ENCODE results near the gene TSPAN11. TPM values are rescaled to one million over a fixed set of nuclear protein-coding genes. Genes with fewer than 3 reads are reported as not detected.

The TSPAN11 gene
- total RNA-seq, 1 donor from 2014 or later: 1.9 TPM

- DNase-seq (ENCODE audit: low spot score): no peak
- intact Hi-C loops (cut with DNase I): no loop called here
Observed at GRCh38 chr12:30974746-30975500, 48.4 kb downstream of the TSPAN11 start.

DNA sequence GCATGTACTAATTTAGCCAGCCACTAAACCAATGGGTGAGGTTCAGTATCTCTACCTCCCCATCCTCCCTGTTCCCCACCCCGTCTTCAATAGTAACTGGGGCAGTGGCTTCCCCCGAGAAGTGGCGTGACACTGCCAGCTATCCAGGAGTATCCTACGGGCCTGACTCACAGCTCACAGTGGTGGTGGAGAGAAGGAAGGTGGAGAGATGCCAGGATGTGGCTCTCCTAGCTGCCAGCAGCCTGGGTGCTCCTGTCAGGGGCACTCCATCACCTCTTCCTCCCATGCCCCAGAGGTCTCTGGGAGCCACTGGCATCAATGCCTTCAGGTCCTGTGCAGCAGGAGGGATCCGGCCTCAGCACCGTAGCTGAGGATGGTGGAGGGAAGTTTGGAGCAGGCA lies 49.0 kb downstream of the TSPAN11 start:
- no peak for DNase-seq (ENCODE audit: low spot score)
- intact Hi-C loops (cut with DNase I): no loop called here

- intact Hi-C loops (cut with DNase I): no loop called here
Observed at GRCh38 chr12:30976206-30976605, 49.7 kb downstream of the TSPAN11 start.

GRCh38 chr12:30977124-30977523 lies 50.6 kb downstream of the TSPAN11 start:
- intact Hi-C loops (cut with DNase I): no loop called here

More at GRCh38 chr12:30976206-30976605, 49.7 kb downstream of the TSPAN11 start:
- no peak for DNase-seq (ENCODE audit: low spot score)

DNA sequence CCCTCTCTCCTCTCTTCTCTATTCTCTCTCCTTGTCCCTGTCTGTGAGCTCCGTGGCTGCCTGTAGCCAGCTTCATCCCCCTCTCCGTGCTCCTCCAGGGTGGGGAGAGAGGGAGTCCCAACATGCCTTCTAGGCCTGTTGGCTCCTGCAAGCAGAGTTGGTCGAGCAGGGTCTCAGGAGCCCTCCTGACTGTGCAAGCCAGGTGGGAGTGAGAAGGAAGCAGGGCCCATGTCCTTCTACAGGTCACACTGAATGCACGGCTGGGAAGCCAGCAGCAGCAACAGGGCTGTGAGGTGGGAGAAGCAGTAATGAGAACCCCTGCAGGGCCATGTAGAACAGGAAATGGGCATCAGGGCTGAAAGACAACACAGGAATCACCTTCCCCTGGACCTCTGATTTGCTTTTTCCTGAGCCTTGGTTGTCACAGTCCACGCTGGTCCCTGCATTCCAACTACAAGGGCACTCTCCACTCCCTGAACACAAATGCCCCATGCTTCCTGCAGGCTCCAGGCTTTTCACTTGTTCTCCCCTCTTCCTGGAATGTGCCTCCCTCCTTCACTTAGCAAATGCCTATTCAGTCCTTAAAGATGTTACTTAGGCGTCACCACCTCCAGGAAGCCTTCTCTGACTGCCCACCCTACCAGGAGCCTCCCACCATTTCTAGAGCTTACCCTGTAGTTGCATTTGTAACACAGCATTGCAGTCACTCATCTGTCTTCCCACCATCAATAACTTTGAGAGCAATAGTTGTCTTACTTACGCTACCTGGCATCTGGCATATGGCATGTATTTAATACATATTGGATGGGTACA lies 51.2 kb downstream of the TSPAN11 start:
- intact Hi-C loops (cut with DNase I): no loop called here
- no peak for DNase-seq (ENCODE audit: low spot score)

More at GRCh38 chr12:30977124-30977523, 50.6 kb downstream of the TSPAN11 start:
- DNase-seq (ENCODE audit: low spot score): no peak

GRCh38 chr12:30978639-30979038 lies 52.1 kb downstream of the TSPAN11 start:
- DNase-seq (ENCODE audit: low spot score): no peak
- intact Hi-C loops (cut with DNase I): no loop called here

DNA sequence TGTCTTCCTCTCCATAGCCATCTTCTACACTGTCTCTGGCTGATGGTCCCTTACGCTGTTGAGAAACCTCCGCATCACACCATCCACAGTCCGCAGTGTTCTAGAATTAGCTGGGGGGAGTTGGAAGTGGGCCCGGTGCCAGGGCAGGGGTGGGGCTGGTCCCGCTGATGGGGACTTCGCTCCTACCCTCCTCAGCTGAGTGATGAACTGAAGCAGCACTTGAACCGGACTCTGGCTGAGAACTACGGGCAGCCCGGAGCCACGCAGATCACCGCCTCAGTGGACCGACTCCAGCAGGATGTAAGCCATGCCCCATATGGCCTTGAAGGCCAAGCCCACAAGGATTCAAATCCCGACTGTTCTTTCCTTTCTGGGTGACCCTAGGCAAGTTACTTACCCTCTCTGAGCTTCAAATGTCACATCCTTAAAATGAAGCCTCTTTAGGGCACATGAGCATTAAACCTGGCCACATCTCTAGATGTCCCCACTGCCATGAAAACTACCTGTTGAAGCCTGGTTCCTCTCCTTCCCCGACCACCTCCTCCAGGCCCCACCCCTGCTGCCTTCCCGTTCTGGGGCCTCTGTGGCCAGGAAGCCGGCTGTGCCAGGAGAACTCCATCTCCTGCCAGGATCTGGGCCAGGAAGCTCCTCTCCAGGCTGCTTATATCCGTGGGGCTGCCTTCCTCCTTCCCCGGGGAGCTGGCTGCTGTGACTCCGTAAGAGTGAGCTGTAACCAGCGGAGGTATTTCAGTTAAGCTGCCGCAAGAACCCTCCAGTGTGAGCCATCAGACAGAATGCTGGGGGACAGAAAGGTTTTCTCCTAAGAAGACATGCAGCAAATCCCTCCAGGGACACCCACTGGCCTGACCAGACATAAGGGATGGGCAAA lies 53.1 kb downstream of the TSPAN11 start:
- intact Hi-C loops (cut with DNase I): loop anchor here (10.0 kb wide), 1 partner anchor 255 kb away; no protein-coding TSS in a partner anchor
- no peak for DNase-seq (ENCODE audit: low spot score)

GRCh38 chr12:30980955-30981662 lies 54.6 kb downstream of the TSPAN11 start:
- intact Hi-C loops (cut with DNase I): loop anchor here (10.0 kb wide), 1 partner anchor 254 kb away; no protein-coding TSS in a partner anchor
- DNase-seq (ENCODE audit: low spot score): no peak

DNA sequence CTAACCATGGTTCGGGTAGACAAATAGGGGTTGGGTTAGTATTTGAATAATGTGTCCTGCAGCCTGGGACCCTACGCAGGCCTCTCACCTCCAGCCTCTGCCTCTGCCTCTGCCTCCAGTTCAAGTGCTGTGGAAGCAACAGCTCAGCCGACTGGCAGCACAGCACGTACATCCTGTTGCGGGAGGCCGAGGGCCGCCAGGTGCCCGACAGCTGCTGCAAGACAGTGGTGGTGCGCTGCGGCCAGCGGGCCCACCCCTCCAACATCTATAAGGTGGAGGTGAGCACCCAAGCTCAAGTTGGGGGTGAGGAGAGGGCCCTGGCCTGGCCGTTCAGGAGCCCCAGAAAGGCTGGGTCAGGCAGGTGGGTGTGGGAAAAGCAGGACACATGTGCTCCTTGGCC lies 55.9 kb downstream of the TSPAN11 start:
- intact Hi-C loops (cut with DNase I): loop anchor here (10.0 kb wide), 1 partner anchor 252 kb away; no protein-coding TSS in a partner anchor
- DNase-seq (ENCODE audit: low spot score): no peak

DNA sequence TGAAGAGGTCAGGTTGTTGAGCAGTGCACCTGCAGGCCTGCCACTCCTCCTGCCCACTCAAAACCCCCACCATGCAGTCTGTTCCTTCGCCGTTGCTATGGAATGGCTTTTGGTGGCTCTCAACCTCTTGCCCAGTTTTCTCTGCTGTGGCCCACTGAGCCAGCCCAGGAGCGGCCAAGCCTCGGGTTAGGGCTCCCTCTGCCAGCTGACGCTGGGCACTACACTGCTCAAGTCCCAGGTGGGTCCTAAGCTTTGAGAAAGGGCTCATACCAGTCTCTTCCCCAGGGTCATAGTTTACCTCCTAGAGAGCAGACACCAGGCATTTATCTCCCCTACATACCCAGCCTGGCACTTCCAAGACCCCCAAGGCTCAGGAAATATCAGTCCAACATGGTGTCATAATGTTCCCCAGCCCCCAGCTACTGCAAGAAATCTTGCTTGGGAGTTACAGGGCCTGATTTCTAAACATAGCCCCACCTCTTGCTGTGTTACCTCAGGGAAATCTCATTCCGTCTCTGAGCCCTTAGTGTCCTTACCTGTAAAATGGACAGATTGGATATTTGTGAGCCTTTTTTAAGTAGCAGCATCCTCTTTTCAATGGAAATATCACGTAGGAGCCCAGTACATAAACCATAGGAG lies 59.4 kb downstream of the TSPAN11 start:
- DNase-seq (ENCODE audit: low spot score): no peak
- intact Hi-C loops (cut with DNase I): loop anchor here (1.0 to 10.0 kb wide), 3 partner anchors 54 to 249 kb away; no protein-coding TSS in a partner anchor

DNA sequence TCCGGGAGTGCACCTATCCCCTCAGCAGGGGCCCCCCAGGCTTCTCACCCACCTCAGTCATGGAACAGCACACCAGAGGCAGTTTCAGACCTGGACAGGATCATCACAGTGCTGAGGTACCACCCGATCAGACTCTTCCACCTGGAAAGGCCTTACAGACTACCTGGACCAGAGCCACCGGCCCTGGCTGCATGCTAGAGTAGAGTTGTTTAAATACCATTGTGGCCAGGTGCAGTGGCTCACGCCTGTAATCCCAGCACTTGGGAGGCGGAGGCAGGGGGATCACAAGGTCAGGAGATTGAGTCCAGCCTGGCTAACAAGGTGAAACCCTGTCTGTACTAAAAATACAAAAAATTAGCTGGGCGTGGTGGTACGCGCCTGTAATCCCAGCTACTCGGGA lies 61.5 kb downstream of the TSPAN11 start:
- no peak for DNase-seq (ENCODE audit: low spot score)
- intact Hi-C loops (cut with DNase I): loop anchor here (5.0 to 10.0 kb wide), 2 partner anchors 56 to 247 kb away; no protein-coding TSS in a partner anchor

- intact Hi-C loops (cut with DNase I): loop anchor here (5.0 to 10.0 kb wide), 2 partner anchors 56 to 246 kb away; no protein-coding TSS in a partner anchor
Observed at GRCh38 chr12:30988646-30989286, 62.2 kb downstream of the TSPAN11 start.

DNA sequence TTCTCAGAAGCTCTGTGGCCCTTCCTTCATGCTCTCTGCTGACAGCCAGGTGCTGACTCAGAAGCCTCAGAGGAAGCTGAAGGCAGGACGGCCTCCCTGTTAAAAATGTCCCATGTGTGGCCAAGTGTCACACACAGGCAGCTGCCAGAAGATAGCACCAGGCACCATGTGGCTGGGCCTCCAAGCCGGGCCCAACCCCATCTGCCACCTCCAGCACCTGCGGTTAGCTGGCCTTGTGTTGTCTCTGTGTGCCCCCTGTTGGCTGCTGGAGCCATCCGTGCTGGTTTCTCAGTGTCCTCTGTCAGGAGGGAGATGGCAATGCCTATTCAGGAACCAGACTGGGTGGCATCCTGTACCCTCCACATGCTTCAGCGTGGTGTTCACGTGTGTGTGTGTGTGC lies 63.2 kb downstream of the TSPAN11 start:
- no peak for DNase-seq (ENCODE audit: low spot score)
- intact Hi-C loops (cut with DNase I): loop anchor here (5.0 to 10.0 kb wide), 2 partner anchors 57 to 245 kb away; no protein-coding TSS in a partner anchor

More at GRCh38 chr12:30988646-30989286, 62.2 kb downstream of the TSPAN11 start:
- DNase-seq (ENCODE audit: low spot score): no peak

GRCh38 chr12:30990316-30990715 lies 63.8 kb downstream of the TSPAN11 start:
- intact Hi-C loops (cut with DNase I): no loop called here

GRCh38 chr12:30990776-30991175 lies 64.2 kb downstream of the TSPAN11 start:
- intact Hi-C loops (cut with DNase I): no loop called here
- no peak for DNase-seq (ENCODE audit: low spot score)

More at GRCh38 chr12:30990316-30990715, 63.8 kb downstream of the TSPAN11 start:
- no peak for DNase-seq (ENCODE audit: low spot score)

DNA sequence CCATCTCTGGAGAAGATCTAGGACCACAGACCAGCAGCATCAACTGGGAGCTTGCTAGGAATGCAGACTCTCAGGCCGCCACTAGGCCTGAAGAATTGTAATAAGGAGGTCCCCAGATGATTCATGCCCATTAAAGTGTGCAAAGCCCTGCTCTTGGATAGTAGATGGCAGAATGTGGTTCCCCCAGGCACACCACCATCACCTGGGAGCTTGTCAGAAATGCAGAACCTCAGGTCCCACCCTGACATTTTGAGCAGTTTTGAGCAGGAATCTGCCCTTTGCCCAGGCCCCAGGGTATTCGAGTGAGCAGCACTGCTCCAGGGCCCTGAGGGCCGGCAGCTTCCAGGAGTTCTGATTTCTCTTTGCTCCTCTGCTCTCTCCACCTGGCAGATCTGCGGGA lies 64.9 kb downstream of the TSPAN11 start:
- intact Hi-C loops (cut with DNase I): no loop called here
- no peak for DNase-seq (ENCODE audit: low spot score)

DNA sequence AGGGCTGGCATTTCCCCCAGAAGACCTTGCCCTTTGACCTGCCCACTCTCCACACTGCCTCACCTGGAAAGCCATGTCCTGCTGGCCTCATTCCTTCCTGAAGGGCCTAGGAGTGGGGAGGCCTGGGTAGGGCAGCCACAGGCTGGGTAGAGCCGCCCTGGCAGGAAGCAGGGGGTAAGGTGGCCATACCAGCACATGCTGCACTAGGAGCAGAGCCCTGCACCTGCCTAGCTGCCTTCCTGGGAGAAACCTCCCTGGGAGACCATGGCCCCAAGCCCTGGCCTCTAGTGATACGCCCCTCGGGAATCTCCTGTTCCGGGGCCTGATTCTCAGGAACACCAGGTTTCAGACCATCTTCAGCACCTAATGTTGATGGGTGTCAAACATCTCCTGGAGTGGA lies 65.8 kb downstream of the TSPAN11 start:
- no peak for DNase-seq (ENCODE audit: low spot score)
- intact Hi-C loops (cut with DNase I): no loop called here

DNA sequence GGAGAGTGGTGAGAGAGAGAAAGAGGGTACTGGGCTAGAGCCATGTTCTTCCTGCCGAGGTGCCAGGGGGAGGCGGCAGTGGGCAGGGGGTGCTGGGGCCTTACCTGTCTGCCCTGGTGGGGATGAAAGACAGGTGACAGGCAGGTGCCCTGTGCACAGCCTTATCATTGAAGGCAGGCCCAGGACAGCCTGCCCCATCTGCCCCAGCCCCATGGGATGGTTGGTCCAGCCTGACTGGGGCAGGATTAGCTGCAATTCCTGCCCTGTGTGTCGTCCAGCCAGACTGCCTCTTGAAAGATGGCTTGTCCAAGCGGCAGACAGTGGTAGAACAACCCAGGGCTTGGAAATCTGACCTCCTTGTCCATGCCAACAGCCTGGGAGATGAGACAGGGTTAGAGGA lies 67.2 kb downstream of the TSPAN11 start:
- intact Hi-C loops (cut with DNase I): no loop called here
- no peak for DNase-seq (ENCODE audit: low spot score)
